HuH-7.5 (cell line): ENCODE data around the gene SLC25A25.
"Not testable (repeated sequence)": the region's sequence is repeated elsewhere in the genome, so short reads cannot be mapped to it uniquely, and the experiment has no call there.

Experiments used
- DNase-seq: peaks from one replicate; pipeline ENCODE4 v3.0.0; 2011; ENCODE audit warnings: low spot score

The SLC25A25 gene

GRCh38 chr9:128109050-128109709 lies 41.1 kb downstream of the SLC25A25 start:
- DNase-seq = no peak

DNA sequence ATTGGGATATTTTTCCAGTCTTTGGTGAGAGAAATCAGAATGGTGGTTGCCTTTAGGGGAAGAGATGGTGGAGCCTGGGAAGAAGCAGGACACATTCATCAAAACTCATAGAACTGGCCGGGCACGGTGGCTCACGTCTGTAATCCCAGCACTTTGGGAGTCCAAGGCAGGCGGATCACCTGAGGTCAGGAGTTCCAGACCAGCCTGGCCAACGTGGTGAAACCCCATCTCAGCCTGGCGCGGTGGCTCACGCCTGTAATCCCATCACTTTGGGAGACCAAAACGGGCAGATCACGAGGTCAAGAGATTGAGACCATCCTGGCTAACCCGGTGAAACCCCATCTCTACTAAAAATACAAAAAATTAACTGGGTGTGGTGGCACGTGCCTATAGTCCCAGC lies 43.7 kb downstream of the SLC25A25 start:
- DNase-seq = not testable (repeated sequence)

- DNase-seq = no peak
Measured at GRCh38 chr9:128113526-128114325, 45.7 kb downstream of the SLC25A25 start.

DNA sequence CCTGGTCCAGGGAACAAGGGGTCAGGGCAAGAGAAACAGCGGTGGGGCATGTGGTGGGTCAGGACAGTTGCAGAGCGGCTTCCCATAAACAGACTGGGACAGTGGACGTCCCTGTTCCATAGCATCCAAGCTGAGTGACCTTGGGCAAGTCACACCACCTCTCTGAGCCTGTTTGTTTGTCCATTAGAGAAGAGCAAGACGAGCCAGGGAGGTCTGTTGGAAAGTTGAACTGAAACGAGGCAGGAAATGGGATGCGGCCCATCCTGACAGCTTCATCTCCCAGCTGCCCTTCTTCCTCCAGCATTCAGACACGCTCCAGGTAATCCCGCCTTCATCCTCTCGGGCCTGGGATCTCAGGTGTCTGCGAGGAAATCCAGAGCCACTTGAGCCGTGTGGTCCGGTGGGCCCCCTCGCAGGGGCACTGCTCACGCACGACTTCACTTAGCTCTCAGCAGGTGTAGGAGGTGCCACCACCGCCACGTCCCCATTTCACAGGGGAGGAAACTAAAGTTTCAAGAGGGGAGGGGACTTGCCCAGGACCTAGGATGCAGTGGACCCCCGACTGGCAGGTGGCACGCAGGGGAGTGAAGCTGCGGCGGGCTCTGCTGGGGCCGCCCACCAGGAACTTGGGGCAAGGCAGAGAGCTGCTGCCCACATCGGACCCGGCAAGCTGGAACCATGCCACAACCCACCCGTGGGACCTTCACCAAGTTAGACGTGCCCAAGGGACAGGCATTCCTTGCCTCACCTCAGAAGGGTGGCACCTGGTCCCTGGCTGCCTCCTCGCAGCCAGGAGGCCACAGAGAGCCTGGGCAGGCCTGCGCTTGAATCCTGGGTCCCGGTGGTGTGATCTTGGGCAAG lies 46.5 kb downstream of the SLC25A25 start:
- DNase-seq = no peak

DNA sequence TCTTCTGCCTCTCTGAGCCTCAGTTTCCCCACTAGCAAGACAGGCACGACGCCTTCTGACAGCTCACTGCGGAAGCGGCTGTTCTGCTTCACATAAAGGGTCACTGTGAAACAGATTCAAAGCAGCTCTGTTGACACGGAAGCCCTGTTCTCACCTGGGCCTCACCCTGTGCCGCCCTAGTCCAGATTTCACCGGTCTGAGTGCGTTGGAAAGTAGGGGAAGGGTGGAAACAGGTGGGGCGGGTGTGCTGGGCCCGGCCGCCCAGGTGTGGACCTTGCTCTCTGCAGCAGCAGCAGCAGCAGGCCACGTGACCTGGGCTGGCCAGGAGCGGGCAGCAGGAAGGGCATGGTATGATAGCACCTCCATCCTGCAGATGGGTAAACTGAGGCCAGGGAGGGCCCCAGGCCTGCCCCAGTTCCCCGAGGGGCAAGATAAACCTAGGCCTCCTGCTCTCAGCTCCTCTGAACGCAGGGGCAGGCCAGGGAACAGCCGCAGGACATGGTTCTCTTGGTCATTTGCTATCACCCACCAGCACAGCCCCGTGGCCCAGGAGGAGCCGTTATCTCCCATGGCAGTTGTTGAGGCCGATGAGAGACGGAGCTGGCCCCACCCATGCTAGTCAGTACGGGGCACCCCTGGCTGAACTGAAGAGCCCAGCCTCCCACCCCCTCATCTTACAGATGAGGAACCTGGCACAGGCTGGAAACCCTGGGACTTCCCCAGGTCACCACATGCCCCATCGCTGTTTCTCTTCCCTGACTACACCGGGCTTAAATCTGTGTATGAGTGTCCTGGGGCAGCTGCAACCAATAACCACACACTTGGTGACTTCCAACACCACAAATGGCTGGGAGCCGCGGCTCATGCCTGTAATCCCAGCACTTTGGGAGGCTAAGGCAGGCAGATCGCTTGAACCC lies 47.4 kb downstream of the SLC25A25 start:
- DNase-seq = peak; percentile 55

DNA sequence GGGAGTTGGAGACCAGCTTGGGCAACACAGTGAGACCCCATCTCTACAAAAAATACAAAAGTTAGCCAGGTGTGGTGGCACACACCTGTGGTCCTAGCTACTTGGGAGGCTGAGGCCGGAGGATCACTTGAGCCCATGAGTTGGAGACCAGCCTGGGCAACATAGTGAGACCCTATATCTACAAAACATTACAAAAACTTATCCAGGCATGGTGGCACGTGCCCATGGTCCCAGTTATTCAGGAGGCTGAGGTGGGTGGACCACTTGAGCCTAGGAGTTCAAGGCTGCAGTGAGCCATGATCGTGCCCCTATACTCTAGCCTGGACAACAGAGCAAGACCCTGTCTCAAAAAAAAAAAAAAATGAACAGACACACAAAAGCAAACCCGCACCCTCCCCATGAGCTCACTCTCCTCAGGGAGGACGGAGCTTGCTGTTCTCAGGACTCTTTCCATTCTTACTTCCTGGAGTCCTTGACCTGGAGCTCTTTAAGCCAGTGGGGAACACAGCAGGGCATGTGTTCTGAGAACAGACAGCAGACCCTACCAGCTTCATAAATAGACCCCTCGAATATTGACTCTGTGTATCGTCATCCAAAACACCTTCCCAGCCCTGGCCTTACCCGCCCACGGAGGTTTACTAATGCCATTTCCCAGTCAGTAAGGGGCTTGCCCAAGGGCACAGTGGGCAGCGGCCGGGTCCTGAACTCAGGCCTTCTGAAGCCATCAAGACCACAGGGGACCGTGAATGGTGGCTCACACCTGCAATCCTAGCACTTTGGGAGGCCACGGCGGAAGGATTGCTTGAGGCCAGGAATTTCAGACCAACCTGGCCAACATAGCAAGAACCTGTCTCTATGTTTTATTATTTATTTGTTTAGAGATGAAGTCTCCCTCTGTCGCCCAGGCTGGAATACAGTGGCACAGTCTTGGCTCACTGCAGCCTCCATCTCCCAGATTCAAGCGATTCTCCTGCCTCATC lies 48.4 kb downstream of the SLC25A25 start:
- no peak for DNase-seq

DNA sequence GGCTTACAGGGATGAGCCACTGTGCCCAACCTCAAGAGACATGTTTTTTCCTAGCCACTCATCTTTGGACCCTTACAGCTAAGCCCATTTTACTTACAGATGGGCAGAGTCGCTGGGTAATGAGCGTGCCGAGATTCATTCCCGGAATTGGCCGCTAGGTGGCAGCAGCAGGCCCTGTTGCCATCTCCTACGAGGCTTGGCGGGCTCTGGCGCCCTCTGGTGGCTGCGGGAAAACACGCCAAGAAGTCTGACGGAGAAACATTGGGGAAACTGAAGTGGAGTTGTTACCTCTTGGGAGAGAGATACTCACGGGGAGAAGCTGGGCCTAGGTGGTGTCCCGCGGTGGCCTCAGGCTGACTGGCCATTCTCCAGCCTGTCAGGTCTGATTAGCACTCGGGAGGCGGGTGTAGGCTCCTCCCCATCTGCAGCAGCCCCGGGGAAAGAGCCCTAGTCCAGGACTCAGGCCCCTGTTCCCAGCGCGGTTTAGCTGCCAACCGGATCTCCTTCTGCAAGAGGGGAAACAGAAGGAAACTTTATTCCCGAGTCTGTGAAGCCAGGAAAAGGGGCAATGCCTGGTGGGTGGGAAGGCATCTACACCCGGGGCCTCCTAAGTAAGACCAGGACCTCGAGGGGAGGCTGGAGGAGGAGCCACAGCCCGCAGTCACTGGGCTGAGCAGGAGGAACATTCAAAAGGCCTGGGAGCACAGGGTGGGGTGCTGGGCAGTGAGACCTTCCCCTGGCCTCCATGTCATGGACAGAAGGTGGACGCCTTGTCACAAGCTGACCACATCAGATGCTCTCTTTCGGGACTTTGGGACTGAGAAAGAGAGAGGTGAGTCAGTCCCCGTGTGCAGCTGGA lies 49.8 kb downstream of the SLC25A25 start:
- peak; percentile 86 for DNase-seq

GRCh38 chr9:128118472-128118857 lies 50.4 kb downstream of the SLC25A25 start:
- DNase-seq = no peak

- no peak for DNase-seq
Measured at GRCh38 chr9:128118971-128119665, 51.1 kb downstream of the SLC25A25 start.

- DNase-seq = no peak
Measured at GRCh38 chr9:128120061-128120740, 52.2 kb downstream of the SLC25A25 start.

DNA sequence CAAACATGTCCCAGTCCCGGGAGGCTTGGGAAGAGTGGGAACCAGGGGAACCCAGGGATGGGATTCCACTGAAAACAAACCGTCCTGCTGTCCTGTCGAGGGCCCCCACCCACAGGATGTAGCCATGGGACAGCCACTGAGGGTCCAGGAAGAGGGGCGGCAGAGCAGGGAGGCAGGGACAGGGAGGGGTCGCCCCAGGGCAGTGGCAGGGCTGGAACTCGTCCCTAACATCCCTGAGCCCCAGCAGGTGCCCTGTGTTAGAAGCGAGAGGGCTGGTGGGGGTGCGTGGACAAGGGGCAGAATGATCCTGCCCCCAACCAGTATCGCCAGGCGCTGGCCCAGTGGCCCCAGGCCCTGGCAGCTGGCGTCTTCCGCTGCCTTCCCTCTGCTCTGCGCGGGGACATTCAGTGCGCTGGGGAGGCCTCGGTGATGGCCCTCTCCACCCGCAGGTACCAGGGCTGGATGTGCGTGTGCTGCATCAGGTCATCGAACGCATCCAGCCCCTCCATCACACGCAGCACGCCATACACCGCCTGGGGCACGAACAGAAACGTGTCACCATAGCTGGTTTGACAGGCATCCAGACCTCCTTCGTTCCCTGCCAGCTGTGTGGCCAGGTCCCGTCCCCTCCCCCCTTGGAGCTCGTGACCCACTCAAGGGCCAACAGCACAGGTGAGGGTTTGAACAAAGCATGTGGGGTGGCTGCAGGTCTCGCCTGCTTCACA lies 52.9 kb downstream of the SLC25A25 start:
- DNase-seq = no peak

DNA sequence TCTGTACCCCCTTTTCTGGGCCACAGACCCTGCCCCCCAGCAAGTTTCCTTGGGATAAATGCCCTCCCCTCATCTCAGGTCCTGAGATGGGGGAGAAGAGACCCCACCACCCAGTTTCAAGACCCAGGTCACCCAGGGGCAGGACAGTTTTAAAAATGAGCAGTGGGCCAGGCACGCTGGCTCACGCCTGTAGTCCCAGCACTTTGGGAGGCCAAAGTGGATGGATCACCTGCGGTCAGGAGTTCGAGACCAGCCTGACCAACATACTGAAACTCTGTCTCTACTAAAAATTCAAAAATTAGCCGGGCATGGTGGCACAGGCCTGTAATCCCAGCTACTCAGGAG lies 53.4 kb downstream of the SLC25A25 start:
- DNase-seq = no peak

DNA sequence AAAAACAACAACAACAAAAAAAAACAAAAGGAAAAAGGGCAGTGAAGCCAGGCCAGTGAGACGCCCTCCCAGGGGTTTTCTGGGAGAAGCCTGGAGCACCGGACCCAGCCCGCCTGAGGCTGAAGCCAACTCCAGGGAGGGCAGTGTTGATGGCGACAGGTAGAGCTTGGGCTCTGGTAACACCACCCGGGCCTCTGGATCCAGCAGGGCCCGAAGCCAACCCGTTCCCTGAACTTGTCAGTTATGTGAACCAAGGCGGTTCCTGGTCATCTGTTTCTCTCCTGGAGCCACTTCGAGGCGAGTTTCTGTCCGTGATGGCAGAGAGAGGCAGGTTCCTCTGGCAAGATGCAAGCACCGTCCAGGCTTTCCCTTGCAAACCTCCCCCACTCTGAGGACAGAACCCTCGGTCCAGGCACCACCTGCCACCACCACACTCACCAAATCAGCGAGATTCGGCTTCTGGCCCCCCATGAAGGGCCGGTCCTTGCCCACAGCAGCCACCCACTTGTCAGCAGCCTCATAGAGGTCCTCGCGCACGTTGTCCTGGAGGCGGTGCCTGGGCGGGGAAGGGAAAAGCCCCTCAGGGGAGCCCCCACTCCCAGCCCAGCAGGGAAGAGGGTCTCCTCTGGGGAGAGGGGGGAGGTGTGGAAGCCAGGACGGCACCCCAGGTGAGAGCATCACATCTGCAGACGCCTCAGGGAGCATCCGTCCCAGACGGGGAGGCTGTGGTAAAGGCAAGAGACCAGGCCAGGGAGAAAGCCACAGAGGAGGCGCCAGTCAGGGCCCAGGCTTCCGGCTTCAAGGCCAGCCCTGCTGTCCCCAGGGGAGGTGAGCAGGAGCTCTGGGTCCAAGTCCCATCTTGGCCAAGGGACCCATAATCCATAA lies 54.1 kb downstream of the SLC25A25 start:
- no peak for DNase-seq

- no peak for DNase-seq
Measured at GRCh38 chr9:128122809-128123175, 54.8 kb downstream of the SLC25A25 start.

- DNase-seq = no peak
Measured at GRCh38 chr9:128123451-128124080, 55.5 kb downstream of the SLC25A25 start.

DNA sequence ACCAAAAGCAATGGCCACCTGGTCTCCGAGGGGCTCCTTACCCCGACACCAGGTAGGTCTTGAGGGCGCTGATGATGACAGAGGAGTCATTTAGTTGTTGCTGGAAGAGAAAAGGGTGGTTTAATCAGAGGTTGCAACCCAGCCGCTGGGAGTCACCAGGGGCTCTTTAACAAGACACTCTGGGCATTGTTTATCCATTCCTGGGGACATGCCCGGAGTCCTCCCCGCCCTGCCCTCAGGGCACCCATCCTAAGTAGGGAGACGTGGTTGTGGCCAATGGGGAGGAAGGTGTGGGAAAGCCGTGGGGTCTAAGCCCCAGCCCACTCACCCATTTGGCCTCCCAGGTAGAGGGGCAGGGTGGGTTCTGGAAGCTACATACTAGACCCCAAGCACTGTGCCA lies 56.4 kb downstream of the SLC25A25 start:
- DNase-seq = no peak
